ENCODE measurements around the gene SLC30A7.
"Not testable (repeated sequence)": the region's sequence is repeated elsewhere in the genome, so short reads cannot be mapped to it uniquely, and the experiment has no call there.

Gene SLC30A7

DNA sequence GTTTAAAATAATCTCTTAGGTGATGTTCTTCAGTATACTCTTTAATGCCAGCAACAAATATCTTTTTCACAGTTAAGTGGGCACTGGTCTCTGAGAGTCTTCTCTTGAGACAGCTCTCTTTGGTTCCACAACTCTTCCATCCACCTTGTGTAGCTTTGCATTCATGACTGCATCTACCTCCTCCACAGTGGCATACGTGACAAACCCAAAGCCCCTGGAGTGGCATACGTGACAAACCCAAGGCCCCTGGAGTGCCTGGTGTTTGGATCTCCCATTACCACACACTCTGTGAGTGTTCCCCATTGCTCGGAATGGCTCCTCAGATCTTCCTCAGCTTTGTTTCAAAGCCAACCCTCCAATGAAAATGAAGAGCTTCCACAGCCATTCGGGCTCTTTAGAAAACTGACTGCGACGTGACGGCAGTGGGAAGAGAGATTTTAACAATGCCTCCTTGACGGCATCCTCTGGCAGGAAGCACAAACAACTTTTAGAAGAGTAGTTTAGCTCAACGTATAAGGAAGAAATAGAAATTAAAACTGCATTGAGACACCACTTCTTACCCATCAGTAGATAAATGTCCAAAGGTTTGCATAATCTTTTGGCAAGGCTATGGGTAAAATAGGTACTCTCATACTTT is 45.8 kb downstream of the SLC30A7 start:
- DNase-seq = no peak

GRCh38 chr1:100942304-100943046 is 46.6 kb downstream of the SLC30A7 start:
- no peak for DNase-seq

- no peak for DNase-seq
Observed at GRCh38 chr1:100943533-100943932, 47.6 kb downstream of the SLC30A7 start.

DNA sequence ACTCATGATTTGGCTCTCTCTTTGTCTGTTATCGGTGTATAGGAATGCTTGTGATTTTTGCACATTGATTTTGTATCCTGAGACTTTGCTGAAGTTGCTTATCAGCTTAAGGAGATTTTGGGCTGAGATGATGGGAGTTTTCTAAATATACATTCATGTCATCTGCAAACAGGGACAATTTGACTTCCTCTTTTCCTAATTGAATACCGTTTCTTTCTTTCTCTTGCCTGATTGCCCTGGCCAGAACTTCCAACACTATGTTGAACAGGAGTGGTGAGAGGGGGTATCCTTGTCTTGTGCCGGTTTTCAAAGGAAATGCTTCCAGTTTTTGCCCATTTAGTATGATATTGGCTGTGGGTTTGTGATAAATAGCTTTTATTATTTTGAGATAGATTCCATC is 50.2 kb downstream of the SLC30A7 start:
- DNase-seq = not testable (repeated sequence)

DNA sequence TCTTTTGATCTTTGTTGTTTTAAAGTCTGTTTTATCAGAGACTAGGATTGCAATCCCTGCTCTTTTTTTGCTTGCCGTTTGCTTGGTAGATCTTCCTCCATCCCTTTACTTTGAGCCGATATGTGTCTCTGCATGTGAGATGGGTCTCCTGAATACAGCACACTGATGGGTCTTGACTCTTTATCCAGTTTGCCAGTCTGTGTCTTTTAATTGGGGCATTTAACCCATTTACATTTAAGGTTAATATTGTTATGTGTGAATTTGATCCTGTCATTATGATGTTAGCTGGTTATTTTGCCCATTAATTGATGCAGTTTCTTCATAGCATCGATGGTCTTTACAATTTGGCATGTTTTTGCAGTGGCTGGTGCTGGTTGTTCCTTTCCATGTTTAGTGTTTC is 51.9 kb downstream of the SLC30A7 start:
- DNase-seq = not testable (repeated sequence)

DNA sequence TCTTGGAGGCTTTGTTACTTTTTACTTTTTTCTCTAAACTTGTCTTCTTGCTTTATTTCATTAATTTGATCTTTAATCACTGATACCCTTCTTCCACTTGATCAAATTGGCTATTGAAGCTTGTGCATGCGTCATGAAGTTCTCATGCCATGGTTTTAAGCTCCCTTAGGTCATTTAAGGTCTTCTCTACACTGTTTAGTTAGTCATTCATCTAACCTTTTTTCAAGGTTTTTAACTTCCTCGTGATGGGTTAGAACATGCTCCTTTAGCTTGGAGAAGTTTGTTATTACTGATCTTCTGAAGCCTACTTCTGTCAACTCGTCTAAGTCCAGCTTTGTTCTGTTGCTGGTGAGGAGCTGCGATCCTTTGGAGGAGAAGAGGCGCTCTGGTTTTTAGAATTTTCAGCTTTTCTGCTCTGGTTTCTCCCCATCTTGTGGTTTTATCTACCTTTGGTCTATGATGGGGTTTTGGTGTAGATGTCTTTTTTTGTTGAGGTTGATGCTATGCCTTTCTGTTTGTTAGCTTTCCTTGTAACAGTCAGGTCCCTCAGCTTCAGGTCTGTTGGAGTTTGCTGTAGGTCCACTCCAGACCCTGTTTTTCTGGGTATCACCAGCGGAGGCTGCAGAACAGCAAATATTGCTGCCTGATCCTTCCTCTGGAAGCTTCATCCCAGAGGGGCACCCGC is 53.0 kb downstream of the SLC30A7 start:
- not testable (repeated sequence) for DNase-seq

DNA sequence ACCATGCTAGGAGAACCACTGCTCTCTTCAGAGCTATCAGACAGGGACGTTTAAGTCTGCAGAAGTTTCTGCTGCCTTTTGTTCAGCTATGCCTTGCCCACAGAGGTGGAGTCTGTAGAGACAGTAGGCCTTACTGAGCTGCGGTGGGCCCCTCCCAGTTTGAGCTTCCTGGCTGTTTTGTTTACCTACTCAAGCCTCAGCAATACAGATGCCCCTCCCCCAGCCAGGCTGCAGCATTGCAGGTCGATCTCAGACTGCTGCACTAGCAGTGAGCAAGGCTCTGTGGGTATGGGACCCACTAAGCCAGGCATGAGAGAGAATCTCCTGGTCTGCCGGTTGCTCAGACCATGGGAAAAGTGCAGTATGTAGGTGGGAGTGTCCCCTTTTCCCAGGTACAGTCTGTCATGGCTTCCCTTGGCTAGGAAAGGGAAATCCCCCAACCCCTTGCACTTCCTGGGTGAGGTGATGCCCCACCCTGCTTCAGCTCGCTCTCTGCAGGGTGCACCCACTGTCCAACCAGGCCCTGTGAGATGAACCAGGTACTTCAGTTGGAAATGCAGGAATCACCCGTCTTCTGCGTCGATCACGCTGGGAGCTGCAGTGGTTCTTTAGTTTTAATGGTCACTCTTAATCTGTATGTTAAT is 53.7 kb downstream of the SLC30A7 start:
- DNase-seq = not testable (repeated sequence)

DNA sequence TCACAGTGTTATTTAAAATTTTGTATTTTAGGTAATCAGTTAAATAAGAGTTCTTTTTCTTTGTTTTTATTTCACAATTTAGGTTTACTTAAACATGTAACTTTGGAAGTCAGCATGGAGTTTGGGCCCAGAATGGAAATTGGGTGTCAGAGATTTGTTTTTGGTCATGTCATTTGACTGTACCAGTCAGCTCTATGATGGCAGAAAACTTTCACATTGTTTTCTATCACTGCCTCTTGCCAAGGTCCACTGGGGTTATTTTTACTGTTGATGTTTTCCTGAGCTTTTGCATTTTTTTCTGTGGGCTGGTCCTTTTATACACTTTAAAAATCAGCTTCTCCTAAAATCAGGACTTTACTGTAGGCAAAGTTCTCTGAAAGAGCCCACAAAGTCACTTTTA is 54.4 kb downstream of the SLC30A7 start:
- DNase-seq = no peak

DNA sequence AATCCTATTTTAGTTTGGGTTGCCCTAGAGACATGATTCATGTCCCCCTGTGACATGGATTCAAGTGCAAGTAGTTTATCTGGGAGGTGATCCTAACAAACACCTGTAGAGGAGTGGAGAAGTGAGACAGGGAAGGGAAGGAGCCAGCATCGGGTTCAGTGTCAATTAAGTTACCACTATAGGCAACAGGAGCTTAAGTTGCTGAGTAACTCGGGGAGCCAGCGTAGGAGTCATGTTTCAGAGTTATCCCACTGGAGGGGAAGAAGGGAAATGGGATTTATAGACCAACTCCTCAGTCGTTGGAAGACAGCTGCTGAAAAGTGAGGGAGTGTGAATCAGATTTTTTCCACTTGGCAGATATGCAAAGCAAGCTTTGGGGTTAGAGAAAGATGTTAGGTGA is 54.9 kb downstream of the SLC30A7 start:
- no peak for DNase-seq

- no peak for DNase-seq
Observed at GRCh38 chr1:100952104-100952745, 56.3 kb downstream of the SLC30A7 start.

- not testable (repeated sequence) for DNase-seq
Observed at GRCh38 chr1:100952970-100953369, 57.1 kb downstream of the SLC30A7 start.

DNA sequence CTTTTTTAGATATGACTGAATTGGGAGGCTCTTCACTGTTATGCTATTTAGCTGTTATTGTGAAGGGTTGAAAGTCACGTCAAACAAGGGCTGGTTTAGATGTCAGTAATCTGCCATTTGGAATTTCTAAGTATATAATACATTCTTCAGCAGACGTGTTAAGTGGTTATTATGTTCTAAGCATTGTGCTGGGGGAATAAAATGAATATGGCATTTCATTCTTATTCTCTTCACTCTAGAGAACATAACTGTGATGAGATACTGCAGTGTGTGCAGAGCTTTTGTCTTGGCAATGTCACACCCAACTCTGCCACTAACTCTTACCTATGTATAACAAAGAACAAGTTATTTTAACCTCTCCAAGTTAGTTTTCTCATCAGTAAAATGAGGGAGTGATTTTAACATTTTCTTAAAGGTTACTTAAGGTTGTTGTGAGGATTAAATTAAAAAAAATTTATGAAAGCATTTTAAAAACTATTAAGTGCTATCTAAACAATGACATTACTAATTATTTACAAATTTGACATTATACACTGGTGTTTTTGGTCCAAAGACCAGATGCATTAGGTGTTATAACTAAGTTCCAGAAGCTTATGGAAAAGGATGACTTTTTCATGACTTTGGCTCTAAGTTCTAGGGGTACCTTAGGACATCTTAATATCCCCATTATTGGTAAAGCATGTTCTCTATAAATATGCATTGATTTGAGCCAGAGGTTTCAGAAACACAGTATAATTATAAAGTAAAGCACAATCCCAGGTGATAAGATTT is 58.3 kb downstream of the SLC30A7 start:
- no peak for DNase-seq

DNA sequence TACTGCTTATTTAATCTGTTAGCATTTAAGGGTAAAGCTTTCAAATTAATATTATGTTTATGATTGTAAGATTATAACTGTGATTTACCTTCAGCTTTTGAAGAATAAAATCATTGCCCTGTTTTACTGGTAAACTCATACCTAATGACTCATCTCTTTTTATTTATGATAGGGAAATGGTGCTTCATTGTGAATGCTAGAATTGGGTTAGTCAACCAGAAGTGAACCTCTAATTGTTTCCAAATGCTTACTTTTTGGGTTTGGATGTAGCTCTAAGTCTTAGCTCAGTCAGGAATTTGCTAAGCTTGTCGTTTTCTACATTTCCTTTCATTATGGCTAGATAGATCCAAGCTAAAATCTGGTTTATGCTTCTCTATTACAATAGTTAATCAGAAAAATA is 59.4 kb downstream of the SLC30A7 start:
- DNase-seq = peak; percentile 14

- no peak for DNase-seq
Observed at GRCh38 chr1:100959502-100960060, 63.7 kb downstream of the SLC30A7 start.

DNA sequence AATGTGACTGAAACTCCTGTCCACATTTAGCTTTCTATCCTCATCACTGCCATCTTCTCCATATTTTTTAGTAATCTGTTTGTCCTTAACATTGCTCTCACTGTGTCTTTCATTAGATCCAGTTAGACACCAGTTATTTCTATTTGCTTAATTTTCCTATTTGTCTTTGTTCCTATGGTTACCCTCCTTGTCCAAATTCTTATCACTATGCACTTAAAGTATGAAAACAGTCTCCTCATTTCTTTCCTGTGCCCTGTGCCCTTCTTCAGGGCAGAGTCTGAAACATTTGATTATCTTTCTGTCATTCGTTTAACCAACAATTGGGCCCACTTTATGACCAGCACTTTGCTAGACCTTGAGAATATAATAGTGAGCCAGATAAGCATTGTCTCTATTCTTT is 64.2 kb downstream of the SLC30A7 start:
- no peak for DNase-seq

- DNase-seq = no peak
Observed at GRCh38 chr1:100968621-100969020, 72.7 kb downstream of the SLC30A7 start.

DNA sequence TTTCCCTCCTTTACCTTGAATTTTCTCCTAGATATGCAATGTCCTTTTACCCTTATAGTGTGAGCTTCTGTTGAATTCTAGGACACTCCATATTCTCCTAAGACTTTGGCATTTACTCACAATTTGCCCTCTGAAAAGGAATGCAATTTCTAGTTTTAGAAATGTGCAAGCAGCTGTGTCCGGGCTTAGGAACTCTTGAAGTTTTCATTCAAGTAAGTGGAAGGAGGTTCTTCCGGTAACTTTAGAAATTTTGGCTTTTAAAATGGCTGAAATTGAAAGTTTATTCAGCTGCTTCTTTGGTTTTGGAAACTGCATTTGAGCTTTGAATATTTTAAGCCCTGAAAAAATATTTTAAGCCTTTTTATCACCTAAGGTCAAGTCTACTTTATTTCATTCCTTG is 73.4 kb downstream of the SLC30A7 start:
- DNase-seq = no peak

- no peak for DNase-seq
Observed at GRCh38 chr1:100971021-100971420, 75.1 kb downstream of the SLC30A7 start.

DNA sequence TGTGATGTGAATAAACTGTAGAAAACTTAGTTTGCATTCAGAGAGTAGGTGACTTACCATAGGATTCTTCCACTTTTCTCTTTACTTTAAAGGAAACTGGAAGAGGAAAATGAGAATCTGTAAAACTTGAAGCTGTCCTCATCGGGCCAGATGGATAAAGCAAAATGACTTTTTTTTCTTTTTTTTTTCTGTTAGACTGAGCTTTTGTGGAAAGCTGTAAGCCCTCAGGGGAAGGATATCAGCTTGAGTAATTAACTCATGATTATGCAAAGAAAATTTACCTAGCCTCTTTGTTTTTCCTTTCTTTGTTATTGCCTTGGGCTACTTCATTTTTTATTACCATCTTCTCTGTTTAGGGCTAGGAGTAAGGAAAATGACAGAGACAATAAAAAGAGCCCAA is 76.3 kb downstream of the SLC30A7 start:
- DNase-seq = no peak

GRCh38 chr1:100976936-100977335 is 81.0 kb downstream of the SLC30A7 start:
- no peak for DNase-seq

GRCh38 chr1:100979631-100980030 is 83.7 kb downstream of the SLC30A7 start:
- no peak for DNase-seq

DNA sequence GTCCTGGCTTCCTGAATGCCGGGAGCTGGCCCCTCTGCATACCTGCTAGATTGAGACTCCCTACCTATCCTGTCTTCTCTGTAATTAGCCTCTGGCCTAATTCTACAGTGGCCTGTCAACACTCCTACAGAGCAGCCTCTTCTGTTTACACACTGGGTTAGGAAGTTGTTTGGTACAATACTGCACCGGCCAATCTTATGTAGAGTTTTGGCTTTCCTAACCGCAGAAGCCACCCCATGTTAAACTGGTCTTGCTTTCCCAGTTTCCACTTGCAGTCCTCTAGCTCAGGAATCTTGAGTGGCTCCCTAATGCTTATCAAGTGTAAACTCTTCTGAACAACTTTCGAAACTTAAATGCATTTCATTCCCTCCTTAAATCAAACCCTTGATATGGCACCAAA is 86.9 kb downstream of the SLC30A7 start:
- no peak for DNase-seq

Measured in kidney glomerular epithelial cell (primary cell).